Esophagus mucosa (tissue), 1 donor: Measurements from ENCODE around the gene UBE2U. TPM values are rescaled to one million over a fixed set of nuclear protein-coding genes. Genes with fewer than 3 reads are reported as not detected.
"Not testable (repeated sequence)": the region's sequence is repeated elsewhere in the genome, so short reads cannot be mapped to it uniquely, and the experiment has no call there.

Source experiments
- ATAC-seq: fragments of 200-7000 bp; cut with Tn5 transposase; one replicate; pipeline ENCODE4 v1.9.1; 2020
- total RNA-seq: library from RNA; stranded (reverse); gene quantifications from one replicate; pipeline ENCODE4 v1.2.4, GENCODE V29; 2023
- donor health status: DM: yes; HTN: yes; CAD: no.

The UBE2U gene
- total RNA-seq, 1 donor from 2014 or later, result not detected

GRCh38 chr1:64241069-64241468 lies 37.6 kb downstream of the UBE2U start:
- no peak for ATAC-seq

GRCh38 chr1:64242895-64243756 lies 39.7 kb downstream of the UBE2U start:
- no peak for ATAC-seq

- ATAC-seq, result no peak
Measured at GRCh38 chr1:64243757-64244080, 40.3 kb downstream of the UBE2U start.

- no peak for ATAC-seq
Measured at GRCh38 chr1:64245495-64245894, 42.1 kb downstream of the UBE2U start.

GRCh38 chr1:64246294-64246917 lies 43.0 kb downstream of the UBE2U start:
- no peak for ATAC-seq

- ATAC-seq, result no peak
Measured at GRCh38 chr1:64248065-64248464, 44.6 kb downstream of the UBE2U start.

GRCh38 chr1:64250472-64250871 lies 47.0 kb downstream of the UBE2U start:
- ATAC-seq, result not testable (repeated sequence)

GRCh38 chr1:64251971-64252370 lies 48.5 kb downstream of the UBE2U start:
- ATAC-seq, result no peak

- not testable (repeated sequence) for ATAC-seq
Measured at GRCh38 chr1:64257233-64257632, 53.8 kb downstream of the UBE2U start.

GRCh38 chr1:64258444-64258843 lies 55.0 kb downstream of the UBE2U start:
- not testable (repeated sequence) for ATAC-seq

GRCh38 chr1:64263335-64263734 lies 59.9 kb downstream of the UBE2U start:
- peak; percentile 86 for ATAC-seq

GRCh38 chr1:64263856-64264255 lies 60.4 kb downstream of the UBE2U start:
- no peak for ATAC-seq

- ATAC-seq, result no peak
Measured at GRCh38 chr1:64265141-64265540, 61.7 kb downstream of the UBE2U start.

- no peak for ATAC-seq
Measured at GRCh38 chr1:64266991-64267390, 63.6 kb downstream of the UBE2U start.

GRCh38 chr1:64268653-64269557 lies 65.5 kb downstream of the UBE2U start:
- ATAC-seq, result peak; percentile 77

- peak; percentile 11 for ATAC-seq
Measured at GRCh38 chr1:64269558-64269884, 66.1 kb downstream of the UBE2U start.

GRCh38 chr1:64280001-64280400 lies 76.6 kb downstream of the UBE2U start:
- ATAC-seq, result peak; percentile 98

- peak; percentile 65 for ATAC-seq
Measured at GRCh38 chr1:64282351-64282750, 78.9 kb downstream of the UBE2U start.

- ATAC-seq, result no peak
Measured at GRCh38 chr1:64287071-64287470, 83.6 kb downstream of the UBE2U start.

GRCh38 chr1:64290420-64290819 lies 87.0 kb downstream of the UBE2U start:
- no peak for ATAC-seq

GRCh38 chr1:64291931-64292330 lies 88.5 kb downstream of the UBE2U start:
- ATAC-seq, result no peak

GRCh38 chr1:64292399-64292798 lies 89.0 kb downstream of the UBE2U start:
- ATAC-seq, result peak; percentile 67

- ATAC-seq, result peak; percentile 80
Measured at GRCh38 chr1:64293820-64294219, 90.4 kb downstream of the UBE2U start.
